Karpas-422 (cell line): Measurements from ENCODE around the gene B4GALNT4. TPM values are rescaled to one million over a fixed set of nuclear protein-coding genes. Genes with fewer than 3 reads are reported as not detected.
"Not testable (repeated sequence)": the region's sequence is repeated elsewhere in the genome, so short reads cannot be mapped to it uniquely, and the experiment has no call there.

Experiments
- DNase-seq: peaks from one replicate; pipeline ENCODE4 v3.0.0-alpha.2; 2015
- H2AFZ ChIP-seq: fragments of 200-600 bp; sonication (generic); 2 replicates; pipeline ENCODE4 v1.6.1; 2014; ENCODE audit warnings: antibody characterized with exemption, low read length, mixed read lengths
- H3K27ac ChIP-seq: fragments of 200-600 bp; sonication (generic); 2 replicates; pipeline ENCODE4 v1.5.1; 2014; ENCODE audit warnings: mild to moderate bottlenecking, low read length, moderate library complexity
- H3K27me3 ChIP-seq: fragments of 200-600 bp; sonication (generic); 2 replicates; pipeline ENCODE4 v1.6.1; 2014; ENCODE audit warnings: low read length, mixed read lengths
- H3K36me3 ChIP-seq: fragments of 200-600 bp; sonication (generic); 2 replicates; pipeline ENCODE4 v1.6.1; 2014; ENCODE audit warnings: low read length, mixed read lengths; ENCODE audit not compliant: insufficient read depth
- H3K4me1 ChIP-seq: fragments of 200-600 bp; sonication (generic); 2 replicates; pipeline ENCODE4 v1.6.1; 2014; ENCODE audit warnings: mild to moderate bottlenecking, low read length, mixed read lengths
- H3K4me2 ChIP-seq: fragments of 200-600 bp; sonication (generic); 2 replicates; pipeline ENCODE4 v1.6.1; 2014; ENCODE audit warnings: low read length, low read depth, mild to moderate bottlenecking; ENCODE audit not compliant: poor library complexity, severe bottlenecking
- H3K4me3 ChIP-seq: fragments of 200-600 bp; sonication (generic); 2 replicates; pipeline ENCODE4 v1.5.1; 2014; ENCODE audit warnings: mild to moderate bottlenecking, antibody characterized with exemption, low read length, mixed read lengths
- H3K79me2 ChIP-seq: fragments of 200-600 bp; sonication (generic); 2 replicates; pipeline ENCODE4 v1.6.1; 2014; ENCODE audit warnings: mild to moderate bottlenecking, low read length, mixed read lengths
- H3K9ac ChIP-seq: fragments of 200-600 bp; sonication (generic); 2 replicates; pipeline ENCODE4 v1.6.0; 2014; ENCODE audit warnings: low read length
- H3K9me2 ChIP-seq: fragments of 200-600 bp; sonication (generic), shearing (Covaris generic); replicated peaks from 2 replicates; pipeline ENCODE4 v1.6.0; 2014; ENCODE audit warnings: mild to moderate bottlenecking, low read length, moderate library complexity; ENCODE audit not compliant: insufficient read depth
- H3K9me3 ChIP-seq: fragments of 300-700, 200-600 bp; sonication (generic); 2 replicates; pipeline ENCODE4 v1.6.1; 2014; ENCODE audit warnings: low read length, mixed read lengths
- H4K20me1 ChIP-seq: fragments of 200-600 bp; sonication (generic); 2 replicates; pipeline ENCODE4 v1.6.1; 2014; ENCODE audit warnings: mild to moderate bottlenecking, antibody characterized with exemption, low read length, low read depth; ENCODE audit not compliant: insufficient read depth
- total RNA-seq: library from RNA; depleted of rRNA; stranded (reverse); fragments of >200 nt; shearing (Covaris generic); gene quantifications from 2 replicates; pipeline ENCODE4 v1.2.3, GENCODE V29; 2014; ENCODE audit warnings: low replicate concordance

B4GALNT4 gene
- total RNA-seq, 1 experiment from 2014 or later = not detected

- H3K9me2 ChIP-seq = no peaks in the 10 kb centered on the region
- no peak overlapping the region for H3K27ac ChIP-seq
- H3K4me2 ChIP-seq = no peak overlapping the region
- no peak for DNase-seq
- no peaks in the 10 kb centered on the region for H3K36me3 ChIP-seq
- H3K9me3 ChIP-seq = no peaks in the 10 kb centered on the region
- no peak overlapping the region for H3K4me3 ChIP-seq
- no peak overlapping the region for H2AFZ ChIP-seq
- no peaks in the 10 kb centered on the region for H4K20me1 ChIP-seq
- H3K27me3 ChIP-seq = no peaks in the 10 kb centered on the region
- no peaks in the 10 kb centered on the region for H3K79me2 ChIP-seq
- no peaks in the 10 kb centered on the region for H3K4me1 ChIP-seq
- H3K9ac ChIP-seq = no peak overlapping the region
Measured at GRCh38 chr11:332651-333480, 36.4 kb upstream of the B4GALNT4 start.

- H2AFZ ChIP-seq, H3K36me3 ChIP-seq, H3K79me2 ChIP-seq, H3K4me2 ChIP-seq, H3K9me3 ChIP-seq, H4K20me1 ChIP-seq, H3K9me2 ChIP-seq, DNase-seq, H3K4me3 ChIP-seq, H3K9ac ChIP-seq, H3K4me1 ChIP-seq, H3K27ac ChIP-seq, H3K27me3 ChIP-seq: not testable (repeated sequence)
Measured at GRCh38 chr11:333616-334263, 35.6 kb upstream of the B4GALNT4 start.

GRCh38 chr11:334264-334994, 34.9 kb upstream of the B4GALNT4 start:
- Histone ChIP-seq H3K9me2 (no peaks in the 10 kb centered on the region), H3K36me3 (no peaks in the 10 kb centered on the region), H3K4me3 (no peak overlapping the region), H3K4me1 (no peaks in the 10 kb centered on the region), H3K9me3 (no peaks in the 10 kb centered on the region), H4K20me1 (no peaks in the 10 kb centered on the region), H3K27me3 (no peaks in the 10 kb centered on the region), H2AFZ (no peak overlapping the region), H3K4me2 (no peak overlapping the region), H3K27ac (no peak overlapping the region), H3K9ac (no peak overlapping the region), H3K79me2 (no peaks in the 10 kb centered on the region)
- DNase-seq = no peak

- no peaks in the 10 kb centered on the region for H3K27me3 ChIP-seq
- no peaks in the 10 kb centered on the region for H4K20me1 ChIP-seq
- no peaks in the 10 kb centered on the region for H3K9me2 ChIP-seq
- H3K4me3 ChIP-seq = no peak overlapping the region
- H3K27ac ChIP-seq = no peak overlapping the region
- no peak overlapping the region for H3K4me2 ChIP-seq
- peaks cover 10% of the 10 kb centered on the region for H3K4me1 ChIP-seq
- H2AFZ ChIP-seq = no peak overlapping the region
- no peak overlapping the region for H3K9ac ChIP-seq
- no peaks in the 10 kb centered on the region for H3K79me2 ChIP-seq
- no peak for DNase-seq
- no peaks in the 10 kb centered on the region for H3K36me3 ChIP-seq
- no peaks in the 10 kb centered on the region for H3K9me3 ChIP-seq
Measured at GRCh38 chr11:335779-336658, 33.3 kb upstream of the B4GALNT4 start.

- Histone ChIP-seq H3K9me2 (no peaks in the 10 kb centered on the region), H3K27ac (no peak overlapping the region), H2AFZ (no peak overlapping the region), H3K79me2 (no peaks in the 10 kb centered on the region), H3K9ac (no peak overlapping the region), H3K36me3 (no peaks in the 10 kb centered on the region), H3K4me2 (no peak overlapping the region), H4K20me1 (no peaks in the 10 kb centered on the region), H3K4me1 (peaks cover 12% of the 10 kb centered on the region), H3K9me3 (no peaks in the 10 kb centered on the region), H3K4me3 (no peak overlapping the region), H3K27me3 (no peaks in the 10 kb centered on the region)
- no peak for DNase-seq
Measured at GRCh38 chr11:336659-337198, 32.6 kb upstream of the B4GALNT4 start.

- no peaks in the 10 kb centered on the region for H3K79me2 ChIP-seq
- no peak overlapping the region for H2AFZ ChIP-seq
- no peaks in the 10 kb centered on the region for H3K36me3 ChIP-seq
- H3K9me2 ChIP-seq = no peaks in the 10 kb centered on the region
- no peaks in the 10 kb centered on the region for H4K20me1 ChIP-seq
- H3K27ac ChIP-seq = no peak overlapping the region
- H3K4me3 ChIP-seq = no peak overlapping the region
- H3K9ac ChIP-seq = no peak overlapping the region
- no peak overlapping the region for H3K4me2 ChIP-seq
- H3K9me3 ChIP-seq = no peaks in the 10 kb centered on the region
- H3K27me3 ChIP-seq = no peaks in the 10 kb centered on the region
- DNase-seq = no peak
- H3K4me1 ChIP-seq = peaks cover 12% of the 10 kb centered on the region
Measured at GRCh38 chr11:337711-338110, 31.6 kb upstream of the B4GALNT4 start.

GRCh38 chr11:339963-340362, 29.3 kb upstream of the B4GALNT4 start:
- Histone ChIP-seq H3K27ac (no peak overlapping the region), H3K36me3 (no peaks in the 10 kb centered on the region), H3K4me2 (no peak overlapping the region)

More at GRCh38 chr11:339963-340362, 29.3 kb upstream of the B4GALNT4 start:
- Histone ChIP-seq H3K9me2 (no peaks in the 10 kb centered on the region), H4K20me1 (no peaks in the 10 kb centered on the region), H3K79me2 (no peaks in the 10 kb centered on the region), H2AFZ (no peak overlapping the region), H3K27me3 (no peaks in the 10 kb centered on the region), H3K4me3 (no peak overlapping the region), H3K4me1 (peaks cover 12% of the 10 kb centered on the region), H3K9me3 (no peaks in the 10 kb centered on the region), H3K9ac (no peak overlapping the region)
- DNase-seq = no peak
